Thyroid gland (tissue), 4 donors: ENCODE results near the gene MAFB. TPM values are rescaled to one million over a fixed set of nuclear protein-coding genes. Genes with fewer than 3 reads are reported as not detected.

Experiments
- DNase-seq, 2 donors: peaks; one replicate each; pipeline ENCODE4 v3.0.0-alpha.2; 2019
- H3K27ac ChIP-seq, 3 donors: fragments of 200-600 bp; sonication (generic); 1 replicate in 2 of 3; 2 replicates in 1 of 3; pipeline ENCODE4 v1.5.1; 2016 to 2019; ENCODE audit warnings: mild to moderate bottlenecking in 1 of 3, moderate library complexity in 1 of 3
- H3K27me3 ChIP-seq: fragments of 200-600 bp; sonication (generic); one replicate; pipeline ENCODE4 v1.5.1; 2019
- H3K36me3 ChIP-seq, 2 donors: fragments of 200-600 bp; sonication (generic); one replicate each; pipeline ENCODE4 v1.5.1; 2016 to 2019
- H3K4me1 ChIP-seq, 2 donors: fragments of 200-600 bp; sonication (generic); one replicate each; pipeline ENCODE4 v1.5.1; 2017 to 2019
- H3K4me3 ChIP-seq, 3 donors: fragments of 200-600 bp; sonication (generic); replicated peaks in 1 of 3; 1 replicate in 2 of 3; 2 replicates in 1 of 3; pipeline ENCODE4 v1.5.1; 2016; ENCODE audit warnings: mild to moderate bottlenecking in 1 of 3
- H3K9me3 ChIP-seq: fragments of 200-600 bp; sonication (generic); one replicate; pipeline ENCODE4 v1.5.1; 2017
- CTCF ChIP-seq, 6 experiments: fragments of 200-600 bp in 3 of 6; fragments of 450-650 bp in 3 of 6; sonication (generic) in 3 of 6; IDR thresholded peaks; one replicate each; pipeline ENCODE4 v1.5.1; 2016 to 2019; ENCODE audit warnings: antibody characterized with exemption in 6 of 6, mild to moderate bottlenecking in 2 of 6, inconsistent platforms in 1 of 6, moderate library complexity in 1 of 6
- POLR2A ChIP-seq, 2 donors: fragments of 450-650 bp; IDR thresholded peaks; one replicate each; pipeline ENCODE4 v1.6.1; 2017; ENCODE audit warnings: antibody characterized with exemption in 2 of 2, mild to moderate bottlenecking in 2 of 2, moderate library complexity in 1 of 2
- whole genome bisulfite sequencing, 2 donors: methylation state at CpG; one replicate each; pipeline ENCODE4 v1.1.5; 2017; 5-methylcytosine and 5-hydroxymethylcytosine counted together
- intact Hi-C: fragments of 100-400 bp; cut with DNase I; formaldehyde crosslinking; loops from one replicate; pipeline ENCODE4 v1.15.1; 2023
- total RNA-seq, 4 donors: library from RNA; depleted of rRNA; stranded (reverse); fragments of >200 nt; gene quantifications; one replicate each; pipeline ENCODE4 v1.2.3, GENCODE V29; 2016

The MAFB gene
- total RNA-seq, 4 donors from 2014 or later = 34.4 to 46.1 (median 43.5) TPM

GRCh38 chr20:40655451-40655850, 33.6 kb downstream of the MAFB start:
- Histone ChIP-seq H3K4me1 (peaks cover 0 to 11% of the 10 kb centered on the region in 2 donors), H3K27ac (no peak overlapping the region), H3K27me3 (no peaks in the 10 kb centered on the region), H3K4me3 (no peak overlapping the region), H3K9me3 (no peaks in the 10 kb centered on the region), H3K36me3 (no peaks in the 10 kb centered on the region)
- DNase-seq = no peak
- TF ChIP-seq POLR2A (IDR thresholded peaks at IDR 0.05) (no peak), CTCF (IDR thresholded peaks at IDR 0.05) (no peak)
- intact Hi-C loops = no loop called here
- 93 to 95% methylated on average over 6 of the region's 6 CpGs for WGBS, 2 donors

- H3K4me3 ChIP-seq = no peak overlapping the region
- no peaks in the 10 kb centered on the region for H3K27me3 ChIP-seq
- H3K4me1 ChIP-seq = peaks cover 0 to 11% of the 10 kb centered on the region in 2 donors
- no peaks in the 10 kb centered on the region for H3K9me3 ChIP-seq
- H3K27ac ChIP-seq = no peak overlapping the region
- DNase-seq = no peak
- TF ChIP-seq POLR2A (IDR thresholded peaks at IDR 0.05) = no peak
- no peak for TF ChIP-seq CTCF (IDR thresholded peaks at IDR 0.05)
- 83 to 90% methylated on average over 4 of the region's 4 CpGs for WGBS, 2 donors
- intact Hi-C loops = no loop called here
- H3K36me3 ChIP-seq = no peaks in the 10 kb centered on the region
Measured at GRCh38 chr20:40654876-40655275, 34.2 kb downstream of the MAFB start.

- no peak overlapping the region for H3K27ac ChIP-seq
- H3K4me1 ChIP-seq = no peaks in the 10 kb centered on the region
- H3K27me3 ChIP-seq = no peaks in the 10 kb centered on the region
- H3K36me3 ChIP-seq = no peaks in the 10 kb centered on the region
- TF ChIP-seq POLR2A (IDR thresholded peaks at IDR 0.05) = no peak
- TF ChIP-seq CTCF (IDR thresholded peaks at IDR 0.05) = no peak
- intact Hi-C loops = no loop called here
- H3K4me3 ChIP-seq = no peak overlapping the region
- H3K9me3 ChIP-seq = no peaks in the 10 kb centered on the region
- WGBS, 2 donors = 70 to 72% methylated on average over 7 to 8 of the region's 8 CpGs
- DNase-seq = no peak
Measured at GRCh38 chr20:40652441-40652987, 36.5 kb downstream of the MAFB start.

- H3K4me3 ChIP-seq = no peak overlapping the region
- no peak for DNase-seq
- WGBS, 2 donors = 80 to 83% methylated on average over 2 of the region's 2 CpGs
- H3K27me3 ChIP-seq = no peaks in the 10 kb centered on the region
- intact Hi-C loops = no loop called here
- no peak overlapping the region for H3K27ac ChIP-seq
- H3K4me1 ChIP-seq = peaks cover 0 to 3% of the 10 kb centered on the region in 2 donors
- no peaks in the 10 kb centered on the region for H3K36me3 ChIP-seq
- TF ChIP-seq CTCF (IDR thresholded peaks at IDR 0.05) = no peak
- H3K9me3 ChIP-seq = no peaks in the 10 kb centered on the region
Measured at GRCh38 chr20:40651151-40651550, 37.9 kb downstream of the MAFB start.

GRCh38 chr20:40650707-40651106, 38.3 kb downstream of the MAFB start:
- H3K4me1 ChIP-seq = peaks cover 0 to 3% of the 10 kb centered on the region in 2 donors
- WGBS, 2 donors = 68 to 76% methylated on average over 4 of the region's 4 CpGs
- no peak overlapping the region for H3K27ac ChIP-seq
- TF ChIP-seq CTCF (IDR thresholded peaks at IDR 0.05) (no peak), POLR2A (IDR thresholded peaks at IDR 0.05) (no peak)
- no peak for DNase-seq
- no peaks in the 10 kb centered on the region for H3K27me3 ChIP-seq
- H3K4me3 ChIP-seq = no peak overlapping the region
- no peaks in the 10 kb centered on the region for H3K36me3 ChIP-seq
- intact Hi-C loops = no loop called here
- no peaks in the 10 kb centered on the region for H3K9me3 ChIP-seq
